ENCODE data around the gene DLD.

- no peak for TF ChIP-seq POLR2AphosphoS5 (IDR thresholded peaks at IDR 0.05)
- no peak for TF ChIP-seq CTCF (IDR thresholded peaks at IDR 0.05)
- no peak for TF ChIP-seq POLR2A (IDR thresholded peaks at IDR 0.05)
- no peak for TF ChIP-seq EP300 (IDR thresholded peaks at IDR 0.05; ENCODE audit: low read depth)
Observed at GRCh38 chr7:107889992-107890391, 991 bp upstream of the DLD start.
